Measurements from ENCODE around the gene C3. TPM values are rescaled to one million over a fixed set of nuclear protein-coding genes. Genes with fewer than 3 reads are reported as not detected.

C3 gene
- total RNA-seq, 1 donor from 2014 or later: 1.5 TPM

DNA sequence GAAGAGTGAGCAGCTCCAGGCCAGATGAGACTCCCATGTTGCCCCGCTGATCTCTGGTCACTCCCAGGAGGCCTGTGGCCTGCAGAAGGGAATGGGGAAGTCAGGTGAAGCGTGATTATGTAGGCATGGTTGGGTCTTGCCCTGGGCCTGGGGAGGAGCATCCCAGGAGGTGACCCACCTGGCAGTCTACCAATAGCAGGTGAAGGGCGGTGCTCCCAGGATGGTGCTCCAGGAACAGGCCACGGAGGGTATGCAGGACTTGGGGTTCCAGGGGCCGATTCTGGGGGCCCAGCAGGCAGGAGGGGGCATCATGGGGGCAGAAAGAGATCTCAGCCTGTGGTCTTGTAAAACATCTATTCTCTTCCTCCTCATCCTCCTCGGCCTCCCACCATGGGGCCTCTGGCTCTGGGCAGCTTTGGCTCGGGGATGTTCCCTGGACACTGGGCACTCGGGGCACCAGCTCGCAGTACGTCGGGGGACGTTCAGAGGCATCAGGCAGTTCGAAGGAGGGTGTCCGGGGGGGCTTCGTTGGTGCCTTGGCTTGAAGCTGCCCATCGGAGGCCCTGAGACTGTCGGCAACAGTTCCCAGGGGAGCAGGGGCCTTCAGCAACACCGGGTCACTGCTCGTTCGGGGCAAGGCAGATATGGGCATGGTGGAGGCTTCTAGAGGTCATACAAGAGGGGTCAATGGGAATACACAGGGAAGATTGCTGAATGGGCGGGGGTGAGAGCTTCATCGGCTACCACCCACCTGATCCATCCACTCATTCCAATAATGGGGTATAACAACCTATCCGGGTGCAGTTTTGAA, 34.4 kb upstream of the C3 start:
- Histone ChIP-seq H3K4me1 (no peaks in the 10 kb centered on the region), H3K9me3 (ENCODE audit: low read depth) (no peaks in the 10 kb centered on the region), H2AFZ (replicated peaks) (no peak overlapping the region), H3K79me2 (ENCODE audit: low read depth) (no peaks in the 10 kb centered on the region), H3K27ac (no peak overlapping the region), H4K20me1 (ENCODE audit: low read depth) (peaks cover 6% of the 10 kb centered on the region), H3F3A (ENCODE audit: low read depth) (peaks cover 29% of the 10 kb centered on the region), H3K4me3 (no peak overlapping the region), H3K27me3 (no peaks in the 10 kb centered on the region), H3K9ac (no peak overlapping the region), H3K4me2 (no peak overlapping the region), H3K36me3 (no peaks in the 10 kb centered on the region)
- DNase-seq (ENCODE audit: low spot score): no peak
- Mint-ChIP-seq H3K36me3 (peaks cover 6% of the 10 kb centered on the region), H3K27me3 (ENCODE audit: insufficient read depth, low read depth) (peaks cover 11% of the 10 kb centered on the region), H3K27ac (no peak overlapping the region), H3K4me1 (peaks cover 4% of the 10 kb centered on the region), H3K4me3 (no peak overlapping the region), H3K9me3 (no peaks in the 10 kb centered on the region)
- no peak for TF ChIP-seq CTCF (IDR thresholded peaks at IDR 0.05)
- no peak for TF ChIP-seq EZH2 (IDR thresholded peaks at IDR 0.05)
- TF ChIP-seq EZH2phosphoT487 (IDR thresholded peaks at IDR 0.05): no peak

- Mint-ChIP-seq H3K27me3 (ENCODE audit: insufficient read depth, low read depth) (peaks cover 10% of the 10 kb centered on the region), H3K4me3 (no peak overlapping the region), H3K36me3 (peaks cover 8% of the 10 kb centered on the region), H3K9me3 (no peaks in the 10 kb centered on the region), H3K27ac (no peak overlapping the region), H3K4me1 (peaks cover 4% of the 10 kb centered on the region)
- H3K36me3 ChIP-seq: no peaks in the 10 kb centered on the region
- H3K27ac ChIP-seq: no peak overlapping the region
- H2AFZ ChIP-seq (replicated peaks): no peak overlapping the region
- no peak overlapping the region for H3K9ac ChIP-seq
- no peak overlapping the region for H3K4me2 ChIP-seq
- peaks cover 6% of the 10 kb centered on the region for H4K20me1 ChIP-seq (ENCODE audit: low read depth)
- no peaks in the 10 kb centered on the region for H3K4me1 ChIP-seq
- DNase-seq (ENCODE audit: low spot score): no peak
- TF ChIP-seq CTCF (IDR thresholded peaks at IDR 0.05) (no peak), EZH2phosphoT487 (IDR thresholded peaks at IDR 0.05) (no peak), EZH2 (IDR thresholded peaks at IDR 0.05) (no peak)
- no peaks in the 10 kb centered on the region for H3K79me2 ChIP-seq (ENCODE audit: low read depth)
- no peaks in the 10 kb centered on the region for H3K9me3 ChIP-seq (ENCODE audit: low read depth)
- no peak overlapping the region for H3K4me3 ChIP-seq
- no peaks in the 10 kb centered on the region for H3K27me3 ChIP-seq
- peaks cover 29% of the 10 kb centered on the region for H3F3A ChIP-seq (ENCODE audit: low read depth)
Observed at GRCh38 chr19:6754136-6754535, 33.7 kb upstream of the C3 start.

GRCh38 chr19:6753178-6754031, 33.0 kb upstream of the C3 start:
- Histone ChIP-seq H3K27ac (no peak overlapping the region), H3K4me2 (peak overlapping the region; percentile 71), H4K20me1 (ENCODE audit: low read depth) (peaks cover 6% of the 10 kb centered on the region), H3K9ac (no peak overlapping the region), H3F3A (ENCODE audit: low read depth) (peaks cover 29% of the 10 kb centered on the region), H3K36me3 (no peaks in the 10 kb centered on the region), H3K27me3 (no peaks in the 10 kb centered on the region), H3K9me3 (ENCODE audit: low read depth) (no peaks in the 10 kb centered on the region), H3K4me3 (peak overlapping the region; percentile 45), H3K4me1 (no peaks in the 10 kb centered on the region), H2AFZ (replicated peaks) (peak overlapping the region; percentile 55), H3K79me2 (ENCODE audit: low read depth) (no peaks in the 10 kb centered on the region)
- no peak for TF ChIP-seq EZH2phosphoT487 (IDR thresholded peaks at IDR 0.05)
- TF ChIP-seq EZH2 (IDR thresholded peaks at IDR 0.05): no peak
- TF ChIP-seq CTCF (IDR thresholded peaks at IDR 0.05): peak; percentile 58
- H3K36me3 Mint-ChIP-seq: peaks cover 8% of the 10 kb centered on the region
- no peaks in the 10 kb centered on the region for H3K9me3 Mint-ChIP-seq
- peak; percentile 97 for DNase-seq (ENCODE audit: low spot score)
- H3K27me3 Mint-ChIP-seq (ENCODE audit: insufficient read depth, low read depth): peaks cover 9% of the 10 kb centered on the region
- no peak overlapping the region for H3K27ac Mint-ChIP-seq
- peak overlapping the region; percentile 81 for H3K4me3 Mint-ChIP-seq
- peaks cover 4% of the 10 kb centered on the region for H3K4me1 Mint-ChIP-seq
